SK-N-SH (cell line): ENCODE data around the gene CACNA2D3. TPM values are rescaled to one million over a fixed set of nuclear protein-coding genes. Genes with fewer than 3 reads are reported as not detected.

Source experiments
- CTCF ChIA-PET: fragments of 300-600, 350-600 bp; formaldehyde crosslinking; extraction: SDS; loops from one replicate; lab custom pipeline; 2021; lab: Yijun Ruan, JAX
- POLR2A ChIA-PET: fragments of 350-600 bp; sonication (Branson Sonifier 250); formaldehyde crosslinking; extraction: SDS; loops from one replicate; lab custom pipeline; 2020; ENCODE audit warnings: antibody characterized with exemption, inconsistent platforms; lab: Yijun Ruan, JAX
- DNase-seq: peaks from one replicate; pipeline ENCODE4 v3.0.0; 2012
- H2AFZ ChIP-seq: fragments of 200-600 bp; sonication (generic); 2 replicates; pipeline ENCODE4 v1.8.1; 2016; ENCODE audit warnings: antibody characterized with exemption, mild to moderate bottlenecking, low read depth
- H3F3A ChIP-seq: fragments of 200-600 bp; sonication (generic); replicated peaks from 2 replicates; pipeline ENCODE3; 2016; ENCODE audit warnings: antibody characterized with exemption, mild to moderate bottlenecking; ENCODE audit not compliant: insufficient read depth
- H3K27ac ChIP-seq, 2 experiments: fragments of 200-500 bp in 1 of 2; fragments of 200-600 bp in 1 of 2; sonication (Bioruptor generic) in 1 of 2; sonication (generic), shearing (Covaris generic) in 1 of 2; 2 replicates each; pipeline versions ENCODE4 v1.5.1 to v1.6.1; 2014 to 2016; ENCODE audit warnings: low read depth in 2 of 2, inconsistent platforms in 1 of 2, low read length in 1 of 2, mild to moderate bottlenecking in 1 of 2, mixed read lengths in 1 of 2
- H3K27me3 ChIP-seq: fragments of 200-600 bp; sonication (generic), shearing (Covaris generic); 2 replicates; pipeline ENCODE4 v1.6.1; 2016; ENCODE audit warnings: mixed run types; ENCODE audit not compliant: insufficient read depth
- H3K36me3 ChIP-seq, 2 experiments: fragments of 200-500 bp in 1 of 2; fragments of 200-600 bp in 1 of 2; sonication (Bioruptor generic) in 1 of 2; sonication (generic) in 1 of 2; replicated peaks in 1 of 2; 2 replicates each; pipeline versions ENCODE3 to v1.5.1; 2014 to 2016; ENCODE audit warnings: low read length in 1 of 2, mild to moderate bottlenecking in 1 of 2; ENCODE audit not compliant: insufficient read depth in 2 of 2, control insufficient read depth in 1 of 2
- H3K4me1 ChIP-seq, 2 experiments: fragments of 200-500 bp in 1 of 2; fragments of 200-600 bp in 1 of 2; sonication (Bioruptor generic) in 1 of 2; sonication (generic), shearing (Covaris generic) in 1 of 2; 2 replicates each; pipeline versions ENCODE4 v1.5.1 to v1.6.1; 2014 to 2016; ENCODE audit warnings: low read depth in 1 of 2, low read length in 1 of 2, mixed run types in 1 of 2; ENCODE audit not compliant: insufficient read depth in 2 of 2, control insufficient read depth in 1 of 2
- H3K4me2 ChIP-seq: fragments of 200-600 bp; sonication (generic), shearing (Covaris generic); 2 replicates; pipeline ENCODE4 v1.6.1; 2017; ENCODE audit warnings: mixed run types
- H3K4me3 ChIP-seq, 2 experiments: fragments of 200-500 bp in 1 of 2; fragments of 200-600 bp in 1 of 2; sonication (Bioruptor generic) in 1 of 2; sonication (generic), shearing (Covaris generic) in 1 of 2; 2 replicates each; pipeline versions ENCODE4 v1.5.1 to v1.8.1; 2014 to 2016; ENCODE audit warnings: low read depth in 2 of 2, inconsistent platforms in 1 of 2, low read length in 1 of 2, mild to moderate bottlenecking in 1 of 2, mixed read lengths in 1 of 2, moderate library complexity in 1 of 2
- H3K79me2 ChIP-seq: fragments of 200-600 bp; sonication (generic); 2 replicates; pipeline ENCODE4 v1.8.1; 2017; ENCODE audit warnings: mild to moderate bottlenecking; ENCODE audit not compliant: insufficient read depth
- H3K9ac ChIP-seq: fragments of 200-600 bp; sonication (generic); 2 replicates; pipeline ENCODE4 v1.6.1; 2017; ENCODE audit warnings: mixed run types
- H3K9me2 ChIP-seq: fragments of 200-600 bp; sonication (generic); 2 replicates; pipeline ENCODE4 v1.6.1; 2017; ENCODE audit warnings: mixed run types
- H3K9me3 ChIP-seq: fragments of 200-600 bp; sonication (generic); 2 replicates; pipeline ENCODE4 v1.6.1; 2017; ENCODE audit warnings: mixed run types, mild to moderate bottlenecking, moderate library complexity
- H4K20me1 ChIP-seq: fragments of 200-600 bp; sonication (generic); 2 replicates; pipeline ENCODE4 v1.6.1; 2017; ENCODE audit warnings: mild to moderate bottlenecking, mixed run types; ENCODE audit not compliant: insufficient read depth
- CHD2 ChIP-seq: fragments of 150-350 bp; IDR thresholded peaks from 2 replicates; pipeline ENCODE4 v1.6.1; 2018; ENCODE audit warnings: low read length; ENCODE audit not compliant: partially characterized antibody
- ELF1 ChIP-seq: IDR thresholded peaks from 2 replicates; pipeline ENCODE4 v1.4.0; 2012
- GATA2 ChIP-seq: sonication (generic); formaldehyde crosslinking; IDR thresholded peaks from 2 replicates; pipeline ENCODE4 v1.5.0; 2020; ENCODE audit warnings: mild to moderate bottlenecking, missing genetic modification reagents
- MXI1 ChIP-seq: IDR thresholded peaks from 2 replicates; pipeline ENCODE4 v1.6.1; 2012; ENCODE audit warnings: mild to moderate bottlenecking, low read depth, low read length, improper control_type of control experiment
- NFIC ChIP-seq: IDR thresholded peaks from 2 replicates; pipeline ENCODE4 v1.4.0; 2012; ENCODE audit warnings: borderline replicate concordance
- NRF1 ChIP-seq: IDR thresholded peaks from 2 replicates; pipeline ENCODE4 v1.6.1; 2012; ENCODE audit warnings: low read depth, mild to moderate bottlenecking, low read length
- POLR2AphosphoS5 ChIP-seq: IDR thresholded peaks from 2 replicates; pipeline ENCODE4 v1.6.1; 2012; ENCODE audit warnings: low read depth, low read length
- RFX5 ChIP-seq: IDR thresholded peaks from 2 replicates; pipeline ENCODE4 v1.6.1; 2012; ENCODE audit warnings: mild to moderate bottlenecking, improper control_type of control experiment, low read length
- RXRA ChIP-seq: IDR thresholded peaks from 2 replicates; pipeline ENCODE4 v1.4.0; 2012; ENCODE audit warnings: low read depth, mild to moderate bottlenecking, borderline replicate concordance
- SIN3A ChIP-seq: IDR thresholded peaks from 2 replicates; pipeline ENCODE4 v1.6.1; 2012; ENCODE audit warnings: low read depth, mild to moderate bottlenecking, low read length, moderate library complexity, borderline replicate concordance
- SMC3 ChIP-seq: IDR thresholded peaks from 2 replicates; pipeline ENCODE4 v1.6.1; 2012; ENCODE audit warnings: low read depth, low read length, improper control_type of control experiment
- TEAD4 ChIP-seq: IDR thresholded peaks from 2 replicates; pipeline ENCODE4 v1.4.0; 2012; ENCODE audit warnings: mild to moderate bottlenecking, borderline replicate concordance; ENCODE audit not compliant: insufficient read depth
- YY1 ChIP-seq: IDR thresholded peaks from 2 replicates; pipeline ENCODE4 v1.4.0; 2012; ENCODE audit warnings: low read depth, mild to moderate bottlenecking
- WGBS: methylation state at CpG from one replicate; pipeline ENCODE4 v1.1.6; 2017; ENCODE audit warnings: low lambda C conversion rate; 5-methylcytosine and 5-hydroxymethylcytosine counted together
- polyA plus RNA-seq, 3 experiments: library from polyadenylated mRNA; depleted of rRNA; stranded (reverse); fragments of >200 nt; gene quantifications; 2 replicates each; pipeline ENCODE4 v1.2.3, GENCODE V29; 2012
- TF ChIP-seq, protein P1 (sequence below): IDR thresholded peaks from 2 replicates; pipeline ENCODE4; 2012
- TF ChIP-seq, protein P2 (sequence below): IDR thresholded peaks from 2 replicates; pipeline ENCODE4 v1.4.0; 2012; ENCODE audit warnings: low read depth
- TF ChIP-seq, protein P3 (sequence below): fragments of 150-350 bp; IDR thresholded peaks from 2 replicates; pipeline ENCODE4 v1.6.1; 2017; ENCODE audit warnings: antibody characterized with exemption, low read length, low read depth, borderline replicate concordance
- TF ChIP-seq, protein P4 (sequence below): IDR thresholded peaks from 2 replicates; pipeline ENCODE4 v1.6.1; 2012; ENCODE audit warnings: mild to moderate bottlenecking, low read depth, low read length, moderate library complexity
- TF ChIP-seq, protein P5 (sequence below): IDR thresholded peaks from 2 replicates; pipeline ENCODE4 v1.4.0; 2012; ENCODE audit warnings: low read depth, borderline replicate concordance
- TF ChIP-seq, protein P6 (sequence below): fragments of 200-600 bp; sonication (generic); IDR thresholded peaks from 2 replicates; pipeline ENCODE4 v1.6.1; 2017; ENCODE audit warnings: antibody characterized with exemption, mild to moderate bottlenecking, moderate library complexity
- TF ChIP-seq, protein P7 (sequence below): IDR thresholded peaks from 2 replicates; pipeline ENCODE4 v1.4.0; 2012; ENCODE audit warnings: low read depth, borderline replicate concordance

Gene CACNA2D3
- polyA plus RNA-seq, 1 of the 3 experiments (the other 2 are of a cell fraction) = 0.15 TPM

DNA sequence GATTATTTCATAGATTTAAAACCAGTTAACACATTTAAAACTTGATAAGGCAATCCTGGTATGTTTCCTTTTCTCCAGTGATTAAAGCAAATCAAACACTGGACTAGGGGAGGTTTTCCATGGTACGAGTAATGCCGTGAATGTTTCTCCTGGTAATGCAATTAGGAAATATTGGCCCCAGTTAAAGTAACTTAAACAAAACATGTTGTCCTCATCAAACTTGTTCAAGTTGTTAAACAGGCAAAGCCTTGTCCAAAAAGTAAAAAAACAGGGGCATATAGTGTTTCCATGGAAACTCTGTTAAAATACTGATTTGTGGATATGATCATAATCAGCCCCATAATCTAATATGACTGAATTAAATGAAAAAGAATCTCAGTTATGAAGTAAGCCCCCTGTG, 818.6 kb downstream of the CACNA2D3 start:
- Histone ChIP-seq H2AFZ (no peak overlapping the region), H3K4me3 (no peak overlapping the region), H3K4me1 (no peaks in the 10 kb centered on the region), H3K9me2 (no peaks in the 10 kb centered on the region), H3K27ac (no peak overlapping the region), H3K9ac (no peak overlapping the region)
- DNase-seq = no peak
- ChIA-PET CTCF (no interaction called here), POLR2A (no interaction called here)
- TF ChIP-seq MXI1 = no peak
- no peak for TF ChIP-seq RFX5
- TF ChIP-seq RXRA = no peak
- TF ChIP-seq TEAD4 = no peak
- TF ChIP-seq GATA2 (CRISPR knock-in tag) = no peak
- TF ChIP-seq, protein P1, sequence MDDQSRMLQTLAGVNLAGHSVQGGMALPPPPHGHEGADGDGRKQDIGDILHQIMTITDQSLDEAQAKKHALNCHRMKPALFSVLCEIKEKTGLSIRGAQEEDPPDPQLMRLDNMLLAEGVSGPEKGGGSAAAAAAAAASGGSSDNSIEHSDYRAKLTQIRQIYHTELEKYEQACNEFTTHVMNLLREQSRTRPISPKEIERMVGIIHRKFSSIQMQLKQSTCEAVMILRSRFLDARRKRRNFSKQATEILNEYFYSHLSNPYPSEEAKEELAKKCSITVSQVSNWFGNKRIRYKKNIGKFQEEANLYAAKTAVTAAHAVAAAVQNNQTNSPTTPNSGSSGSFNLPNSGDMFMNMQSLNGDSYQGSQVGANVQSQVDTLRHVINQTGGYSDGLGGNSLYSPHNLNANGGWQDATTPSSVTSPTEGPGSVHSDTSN = no peak
- TF ChIP-seq, protein P2, sequence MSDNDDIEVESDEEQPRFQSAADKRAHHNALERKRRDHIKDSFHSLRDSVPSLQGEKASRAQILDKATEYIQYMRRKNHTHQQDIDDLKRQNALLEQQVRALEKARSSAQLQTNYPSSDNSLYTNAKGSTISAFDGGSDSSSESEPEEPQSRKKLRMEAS = no peak
- TF ChIP-seq, protein P3, sequence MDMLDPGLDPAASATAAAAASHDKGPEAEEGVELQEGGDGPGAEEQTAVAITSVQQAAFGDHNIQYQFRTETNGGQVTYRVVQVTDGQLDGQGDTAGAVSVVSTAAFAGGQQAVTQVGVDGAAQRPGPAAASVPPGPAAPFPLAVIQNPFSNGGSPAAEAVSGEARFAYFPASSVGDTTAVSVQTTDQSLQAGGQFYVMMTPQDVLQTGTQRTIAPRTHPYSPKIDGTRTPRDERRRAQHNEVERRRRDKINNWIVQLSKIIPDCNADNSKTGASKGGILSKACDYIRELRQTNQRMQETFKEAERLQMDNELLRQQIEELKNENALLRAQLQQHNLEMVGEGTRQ = no peak
- TF ChIP-seq, protein P4, sequence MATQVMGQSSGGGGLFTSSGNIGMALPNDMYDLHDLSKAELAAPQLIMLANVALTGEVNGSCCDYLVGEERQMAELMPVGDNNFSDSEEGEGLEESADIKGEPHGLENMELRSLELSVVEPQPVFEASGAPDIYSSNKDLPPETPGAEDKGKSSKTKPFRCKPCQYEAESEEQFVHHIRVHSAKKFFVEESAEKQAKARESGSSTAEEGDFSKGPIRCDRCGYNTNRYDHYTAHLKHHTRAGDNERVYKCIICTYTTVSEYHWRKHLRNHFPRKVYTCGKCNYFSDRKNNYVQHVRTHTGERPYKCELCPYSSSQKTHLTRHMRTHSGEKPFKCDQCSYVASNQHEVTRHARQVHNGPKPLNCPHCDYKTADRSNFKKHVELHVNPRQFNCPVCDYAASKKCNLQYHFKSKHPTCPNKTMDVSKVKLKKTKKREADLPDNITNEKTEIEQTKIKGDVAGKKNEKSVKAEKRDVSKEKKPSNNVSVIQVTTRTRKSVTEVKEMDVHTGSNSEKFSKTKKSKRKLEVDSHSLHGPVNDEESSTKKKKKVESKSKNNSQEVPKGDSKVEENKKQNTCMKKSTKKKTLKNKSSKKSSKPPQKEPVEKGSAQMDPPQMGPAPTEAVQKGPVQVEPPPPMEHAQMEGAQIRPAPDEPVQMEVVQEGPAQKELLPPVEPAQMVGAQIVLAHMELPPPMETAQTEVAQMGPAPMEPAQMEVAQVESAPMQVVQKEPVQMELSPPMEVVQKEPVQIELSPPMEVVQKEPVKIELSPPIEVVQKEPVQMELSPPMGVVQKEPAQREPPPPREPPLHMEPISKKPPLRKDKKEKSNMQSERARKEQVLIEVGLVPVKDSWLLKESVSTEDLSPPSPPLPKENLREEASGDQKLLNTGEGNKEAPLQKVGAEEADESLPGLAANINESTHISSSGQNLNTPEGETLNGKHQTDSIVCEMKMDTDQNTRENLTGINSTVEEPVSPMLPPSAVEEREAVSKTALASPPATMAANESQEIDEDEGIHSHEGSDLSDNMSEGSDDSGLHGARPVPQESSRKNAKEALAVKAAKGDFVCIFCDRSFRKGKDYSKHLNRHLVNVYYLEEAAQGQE = no peak
- TF ChIP-seq SMC3 = no peak
- TF ChIP-seq, protein P5, sequence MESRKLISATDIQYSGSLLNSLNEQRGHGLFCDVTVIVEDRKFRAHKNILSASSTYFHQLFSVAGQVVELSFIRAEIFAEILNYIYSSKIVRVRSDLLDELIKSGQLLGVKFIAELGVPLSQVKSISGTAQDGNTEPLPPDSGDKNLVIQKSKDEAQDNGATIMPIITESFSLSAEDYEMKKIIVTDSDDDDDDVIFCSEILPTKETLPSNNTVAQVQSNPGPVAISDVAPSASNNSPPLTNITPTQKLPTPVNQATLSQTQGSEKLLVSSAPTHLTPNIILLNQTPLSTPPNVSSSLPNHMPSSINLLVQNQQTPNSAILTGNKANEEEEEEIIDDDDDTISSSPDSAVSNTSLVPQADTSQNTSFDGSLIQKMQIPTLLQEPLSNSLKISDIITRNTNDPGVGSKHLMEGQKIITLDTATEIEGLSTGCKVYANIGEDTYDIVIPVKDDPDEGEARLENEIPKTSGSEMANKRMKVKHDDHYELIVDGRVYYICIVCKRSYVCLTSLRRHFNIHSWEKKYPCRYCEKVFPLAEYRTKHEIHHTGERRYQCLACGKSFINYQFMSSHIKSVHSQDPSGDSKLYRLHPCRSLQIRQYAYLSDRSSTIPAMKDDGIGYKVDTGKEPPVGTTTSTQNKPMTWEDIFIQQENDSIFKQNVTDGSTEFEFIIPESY = no peak
- TF ChIP-seq POLR2AphosphoS5 = no peak
- TF ChIP-seq CHD2 = no peak
- TF ChIP-seq, protein P6, sequence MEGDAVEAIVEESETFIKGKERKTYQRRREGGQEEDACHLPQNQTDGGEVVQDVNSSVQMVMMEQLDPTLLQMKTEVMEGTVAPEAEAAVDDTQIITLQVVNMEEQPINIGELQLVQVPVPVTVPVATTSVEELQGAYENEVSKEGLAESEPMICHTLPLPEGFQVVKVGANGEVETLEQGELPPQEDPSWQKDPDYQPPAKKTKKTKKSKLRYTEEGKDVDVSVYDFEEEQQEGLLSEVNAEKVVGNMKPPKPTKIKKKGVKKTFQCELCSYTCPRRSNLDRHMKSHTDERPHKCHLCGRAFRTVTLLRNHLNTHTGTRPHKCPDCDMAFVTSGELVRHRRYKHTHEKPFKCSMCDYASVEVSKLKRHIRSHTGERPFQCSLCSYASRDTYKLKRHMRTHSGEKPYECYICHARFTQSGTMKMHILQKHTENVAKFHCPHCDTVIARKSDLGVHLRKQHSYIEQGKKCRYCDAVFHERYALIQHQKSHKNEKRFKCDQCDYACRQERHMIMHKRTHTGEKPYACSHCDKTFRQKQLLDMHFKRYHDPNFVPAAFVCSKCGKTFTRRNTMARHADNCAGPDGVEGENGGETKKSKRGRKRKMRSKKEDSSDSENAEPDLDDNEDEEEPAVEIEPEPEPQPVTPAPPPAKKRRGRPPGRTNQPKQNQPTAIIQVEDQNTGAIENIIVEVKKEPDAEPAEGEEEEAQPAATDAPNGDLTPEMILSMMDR = no peak
- TF ChIP-seq, protein P7, sequence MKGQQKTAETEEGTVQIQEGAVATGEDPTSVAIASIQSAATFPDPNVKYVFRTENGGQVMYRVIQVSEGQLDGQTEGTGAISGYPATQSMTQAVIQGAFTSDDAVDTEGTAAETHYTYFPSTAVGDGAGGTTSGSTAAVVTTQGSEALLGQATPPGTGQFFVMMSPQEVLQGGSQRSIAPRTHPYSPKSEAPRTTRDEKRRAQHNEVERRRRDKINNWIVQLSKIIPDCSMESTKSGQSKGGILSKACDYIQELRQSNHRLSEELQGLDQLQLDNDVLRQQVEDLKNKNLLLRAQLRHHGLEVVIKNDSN = no peak
- TF ChIP-seq YY1 = no peak
- TF ChIP-seq SIN3A = no peak
- TF ChIP-seq NFIC = no peak
- no peak for TF ChIP-seq ELF1
- TF ChIP-seq NRF1 = no peak
- TF ChIP-seq, all 33 proteins: peak for 0
- Histone ChIP-seq H4K20me1 (no peaks in the 10 kb centered on the region), H3K4me2 (no peak overlapping the region), H3K36me3 (no peaks in the 10 kb centered on the region), H3F3A (no peaks in the 10 kb centered on the region), H3K79me2 (no peaks in the 10 kb centered on the region), H3K9me3 (no peaks in the 10 kb centered on the region), H3K27me3 (no peaks in the 10 kb centered on the region)
- WGBS = 27% methylated on average over 2 of the region's 2 CpGs
